SW480 (cell line): Measurements from ENCODE around the gene MED12L.

Experiments
- DNase-seq: peaks from one replicate; pipeline ENCODE4 v3.0.0-alpha.2; 2016; ENCODE audit warnings: low spot score

MED12L gene

GRCh38 chr3:151133917-151134450, 48.5 kb downstream of the MED12L start:
- no peak for DNase-seq

- DNase-seq, result no peak
Observed at GRCh38 chr3:151135541-151136337, 50.3 kb downstream of the MED12L start.

GRCh38 chr3:151142929-151143328, 57.5 kb downstream of the MED12L start:
- no peak for DNase-seq

GRCh38 chr3:151144016-151144415, 58.6 kb downstream of the MED12L start:
- DNase-seq, result no peak

GRCh38 chr3:151144760-151145159, 59.3 kb downstream of the MED12L start:
- DNase-seq, result no peak

GRCh38 chr3:151145713-151146070, 60.2 kb downstream of the MED12L start:
- DNase-seq, result no peak

- DNase-seq, result peak; percentile 83
Observed at GRCh38 chr3:151146071-151146730, 60.7 kb downstream of the MED12L start.

GRCh38 chr3:151146731-151147091, 61.2 kb downstream of the MED12L start:
- DNase-seq, result no peak

- no peak for DNase-seq
Observed at GRCh38 chr3:151147299-151147698, 61.8 kb downstream of the MED12L start.

GRCh38 chr3:151152455-151153079, 67.1 kb downstream of the MED12L start:
- DNase-seq, result no peak

GRCh38 chr3:151154566-151154965, 69.1 kb downstream of the MED12L start:
- no peak for DNase-seq

- DNase-seq, result no peak
Observed at GRCh38 chr3:151155409-151156128, 70.1 kb downstream of the MED12L start.

- peak; percentile 72 for DNase-seq
Observed at GRCh38 chr3:151156618-151157216, 71.3 kb downstream of the MED12L start.

- DNase-seq, result no peak
Observed at GRCh38 chr3:151159806-151160205, 74.3 kb downstream of the MED12L start.

GRCh38 chr3:151165226-151165625, 79.8 kb downstream of the MED12L start:
- no peak for DNase-seq

- DNase-seq, result no peak
Observed at GRCh38 chr3:151166161-151166560, 80.7 kb downstream of the MED12L start.

- peak; percentile 55 for DNase-seq
Observed at GRCh38 chr3:151168269-151169094, 83.0 kb downstream of the MED12L start.

- no peak for DNase-seq
Observed at GRCh38 chr3:151169262-151169947, 83.9 kb downstream of the MED12L start.

GRCh38 chr3:151169948-151170679, 84.7 kb downstream of the MED12L start:
- DNase-seq, result peak; percentile 42
